ENCODE measurements around the gene NCL. TPM values are rescaled to one million over a fixed set of nuclear protein-coding genes. Genes with fewer than 3 reads are reported as not detected.
"Not testable (repeated sequence)": the region's sequence is repeated elsewhere in the genome, so short reads cannot be mapped to it uniquely, and the experiment has no call there.

The NCL gene
- total RNA-seq, 1 experiment from 2014 or later, result 106 TPM

- DNase-seq (ENCODE audit: low read depth), result no peak
- in situ Hi-C loops (cut with HindIII; ENCODE audit: low pct_unique_long_range_greater_than_20kb, low sequenced_read_pairs), result no loop called here
Measured at GRCh38 chr2:231450548-231450989, 13.7 kb downstream of the NCL start.

- in situ Hi-C loops (cut with HindIII; ENCODE audit: low pct_unique_long_range_greater_than_20kb, low sequenced_read_pairs), result no loop called here
- DNase-seq (ENCODE audit: low read depth), result no peak
Measured at GRCh38 chr2:231449503-231450054, 14.7 kb downstream of the NCL start.

GRCh38 chr2:231436957-231437356 is 27.3 kb downstream of the NCL start:
- DNase-seq (ENCODE audit: low read depth), result no peak
- in situ Hi-C loops (cut with HindIII; ENCODE audit: low pct_unique_long_range_greater_than_20kb, low sequenced_read_pairs), result no loop called here

- in situ Hi-C loops (cut with HindIII; ENCODE audit: low pct_unique_long_range_greater_than_20kb, low sequenced_read_pairs), result no loop called here
- DNase-seq (ENCODE audit: low read depth), result no peak
Measured at GRCh38 chr2:231433990-231434389, 30.3 kb downstream of the NCL start.

- in situ Hi-C loops (cut with HindIII; ENCODE audit: low pct_unique_long_range_greater_than_20kb, low sequenced_read_pairs), result no loop called here
Measured at GRCh38 chr2:231431606-231432005, 32.7 kb downstream of the NCL start.

GRCh38 chr2:231430437-231430836 is 33.8 kb downstream of the NCL start:
- DNase-seq (ENCODE audit: low read depth); in situ Hi-C loops (cut with HindIII; ENCODE audit: low pct_unique_long_range_greater_than_20kb, low sequenced_read_pairs): not testable (repeated sequence)

More at GRCh38 chr2:231431606-231432005, 32.7 kb downstream of the NCL start:
- DNase-seq (ENCODE audit: low read depth), result no peak

- in situ Hi-C loops (cut with HindIII; ENCODE audit: low pct_unique_long_range_greater_than_20kb, low sequenced_read_pairs), result no loop called here
- no peak for DNase-seq (ENCODE audit: low read depth)
Measured at GRCh38 chr2:231429901-231430300, 34.4 kb downstream of the NCL start.

- in situ Hi-C loops (cut with HindIII; ENCODE audit: low pct_unique_long_range_greater_than_20kb, low sequenced_read_pairs), result no loop called here
Measured at GRCh38 chr2:231429152-231429551, 35.1 kb downstream of the NCL start.

GRCh38 chr2:231427116-231427515 is 37.2 kb downstream of the NCL start:
- no peak for DNase-seq (ENCODE audit: low read depth)
- in situ Hi-C loops (cut with HindIII; ENCODE audit: low pct_unique_long_range_greater_than_20kb, low sequenced_read_pairs), result no loop called here

More at GRCh38 chr2:231429152-231429551, 35.1 kb downstream of the NCL start:
- no peak for DNase-seq (ENCODE audit: low read depth)

GRCh38 chr2:231425811-231426703 is 38.2 kb downstream of the NCL start:
- in situ Hi-C loops (cut with HindIII; ENCODE audit: low pct_unique_long_range_greater_than_20kb, low sequenced_read_pairs), result no loop called here
- no peak for DNase-seq (ENCODE audit: low read depth)

GRCh38 chr2:231425291-231425810 is 38.9 kb downstream of the NCL start:
- in situ Hi-C loops (cut with HindIII; ENCODE audit: low pct_unique_long_range_greater_than_20kb, low sequenced_read_pairs), result no loop called here
- DNase-seq (ENCODE audit: low read depth), result no peak

GRCh38 chr2:231423176-231423575 is 41.1 kb downstream of the NCL start:
- in situ Hi-C loops (cut with HindIII; ENCODE audit: low pct_unique_long_range_greater_than_20kb, low sequenced_read_pairs), result loop anchor here (25.0 kb wide), 1 partner anchor 336 kb away; no protein-coding TSS in a partner anchor
- DNase-seq (ENCODE audit: low read depth), result no peak

- in situ Hi-C loops (cut with HindIII; ENCODE audit: low pct_unique_long_range_greater_than_20kb, low sequenced_read_pairs), result loop anchor here (25.0 kb wide), 1 partner anchor 335 kb away; no protein-coding TSS in a partner anchor
- DNase-seq (ENCODE audit: low read depth), result no peak
Measured at GRCh38 chr2:231422056-231422455, 42.2 kb downstream of the NCL start.

GRCh38 chr2:231421051-231421580 is 43.2 kb downstream of the NCL start:
- no peak for DNase-seq (ENCODE audit: low read depth)
- in situ Hi-C loops (cut with HindIII; ENCODE audit: low pct_unique_long_range_greater_than_20kb, low sequenced_read_pairs), result loop anchor here (25.0 kb wide), 1 partner anchor 334 kb away; no protein-coding TSS in a partner anchor

GRCh38 chr2:231418820-231419640 is 45.3 kb downstream of the NCL start:
- in situ Hi-C loops (cut with HindIII; ENCODE audit: low pct_unique_long_range_greater_than_20kb, low sequenced_read_pairs), result loop anchor here (25.0 kb wide), 1 partner anchor 332 kb away; no protein-coding TSS in a partner anchor
- DNase-seq (ENCODE audit: low read depth), result no peak

GRCh38 chr2:231415029-231415428 is 49.3 kb downstream of the NCL start:
- no peak for DNase-seq (ENCODE audit: low read depth)
- in situ Hi-C loops (cut with HindIII; ENCODE audit: low pct_unique_long_range_greater_than_20kb, low sequenced_read_pairs), result loop anchor here (25.0 kb wide), 1 partner anchor 328 kb away; no protein-coding TSS in a partner anchor

GRCh38 chr2:231413921-231414476 is 50.3 kb downstream of the NCL start:
- DNase-seq (ENCODE audit: low read depth), result no peak
- in situ Hi-C loops (cut with HindIII; ENCODE audit: low pct_unique_long_range_greater_than_20kb, low sequenced_read_pairs), result loop anchor here (25.0 kb wide), 1 partner anchor 327 kb away; no protein-coding TSS in a partner anchor

Data from Caki2 (cell line).